ENCODE measurements around the gene MRI1. TPM values are rescaled to one million over a fixed set of nuclear protein-coding genes. Genes with fewer than 3 reads are reported as not detected.
"Not testable (repeated sequence)": the region's sequence is repeated elsewhere in the genome, so short reads cannot be mapped to it uniquely, and the experiment has no call there.

MRI1 gene
- total RNA-seq, 2 experiments from 2014 or later: 44.6 to 46.1 TPM

DNA sequence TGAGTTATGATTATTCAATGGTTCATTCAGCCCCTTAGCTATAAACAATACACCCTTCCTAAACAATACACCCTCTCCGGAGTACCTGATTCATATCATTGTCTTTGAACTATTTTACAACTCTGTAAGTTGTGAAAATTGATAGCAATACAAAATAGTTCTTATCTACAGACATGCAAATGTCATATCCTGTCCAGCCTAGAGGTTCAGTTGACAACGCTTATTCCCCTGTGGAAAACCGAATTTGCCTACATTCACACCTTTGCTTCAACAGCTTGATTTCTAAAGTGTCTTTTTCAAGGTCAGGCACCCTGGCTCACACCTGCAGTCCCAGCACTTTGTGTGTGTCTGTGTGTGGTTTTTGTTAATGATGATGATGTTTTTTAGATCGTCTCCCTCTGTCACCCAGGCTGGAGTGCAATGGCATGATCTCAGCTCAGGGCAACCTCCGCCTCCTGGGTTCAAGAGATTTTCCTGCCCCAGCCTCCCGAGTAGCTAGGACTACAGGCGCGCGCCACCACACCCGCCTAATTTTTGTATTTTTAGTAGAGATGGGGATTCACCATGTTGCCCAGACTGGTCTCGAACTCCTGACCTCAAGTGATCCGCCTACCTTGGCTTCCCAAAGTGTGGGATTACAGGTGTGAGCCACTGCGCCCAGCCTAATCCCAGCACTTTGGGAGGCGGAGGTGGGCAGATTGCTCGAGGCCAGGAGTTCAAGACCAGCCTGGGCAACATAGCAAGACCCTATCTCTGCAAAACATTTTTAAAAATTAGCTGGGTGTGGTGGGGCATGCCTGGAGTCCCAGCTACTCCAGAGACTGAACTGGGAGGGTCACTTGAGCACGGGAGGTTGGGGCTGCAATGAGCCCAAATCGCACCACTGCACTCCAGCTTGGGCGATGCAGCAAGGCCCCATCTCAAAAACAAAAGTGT lies 19.5 kb downstream of the MRI1 start:
- ChIA-PET POLR2A (interaction anchor here (0.6 to 1.0 kb wide), 3 partner anchors 9 to 78 kb away, joined by 3 read pairs; no protein-coding TSS in a partner anchor), CTCF (interaction anchor here (0.6 to 9.8 kb wide), 8 partner anchors 11 to 590 kb away, joined by 3 to 103 read pairs (median 4); no protein-coding TSS in a partner anchor)

DNA sequence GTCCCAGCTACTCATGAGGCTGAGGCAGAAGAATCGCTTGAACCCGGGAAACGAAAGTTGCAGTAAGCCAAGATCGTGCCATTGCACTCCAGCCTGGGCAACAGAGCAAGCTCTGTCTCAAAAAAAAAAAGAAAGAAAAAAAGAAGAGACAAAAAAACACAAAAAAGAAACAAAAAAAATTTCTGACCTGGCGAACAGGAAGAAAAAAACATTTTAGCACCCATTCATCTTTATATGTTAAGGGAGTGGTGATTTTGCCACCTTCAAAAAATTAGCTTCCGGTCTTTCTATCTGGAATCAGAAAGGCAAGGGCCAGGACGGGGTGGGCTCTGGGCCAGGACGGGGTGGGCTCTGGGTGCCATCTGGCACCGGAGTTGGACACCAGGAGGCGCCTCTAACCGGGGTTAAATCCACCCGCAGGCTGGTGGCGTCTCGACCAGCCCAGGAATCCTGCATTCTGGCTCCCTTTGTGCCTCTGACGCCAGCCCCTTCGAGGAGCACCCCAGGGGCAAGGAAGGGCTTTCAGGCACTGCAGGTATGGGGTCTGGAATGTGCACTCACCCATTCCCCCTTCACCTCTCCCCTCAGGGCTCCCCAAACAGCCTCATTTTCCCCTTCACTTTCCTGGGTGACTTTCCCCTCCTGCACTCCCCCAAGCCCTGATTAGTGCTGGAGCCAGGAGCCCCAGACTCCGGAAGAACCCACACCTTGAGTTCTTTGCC lies 20.6 kb downstream of the MRI1 start:
- CTCF ChIA-PET: interaction anchor here (0.7 to 9.8 kb wide), 8 partner anchors 10 to 88 kb away, joined by 3 to 103 read pairs (median 4); no protein-coding TSS in a partner anchor
- POLR2A ChIA-PET: interaction anchor here (1.0 kb wide), 1 partner anchor 77 kb away, joined by 3 read pairs; no protein-coding TSS in a partner anchor

DNA sequence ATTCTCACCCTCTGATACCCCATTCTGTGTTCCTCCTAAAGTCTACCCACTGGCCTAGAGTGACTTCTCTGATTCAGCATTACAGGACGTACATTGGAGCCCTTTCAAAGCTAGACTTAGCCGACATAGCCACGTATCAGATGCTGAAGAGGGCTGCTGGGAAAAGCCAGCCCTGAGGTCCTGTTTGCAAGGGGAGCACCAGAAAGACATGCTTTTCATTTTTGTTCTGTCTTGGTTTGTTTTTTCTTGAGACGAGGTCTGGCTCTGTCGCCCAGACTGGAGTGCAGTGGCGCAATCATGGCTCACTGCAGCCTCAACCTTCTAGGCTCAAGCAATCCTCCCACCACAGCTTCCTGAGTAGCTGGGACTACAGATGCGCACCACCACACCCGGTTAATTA lies 24.7 kb downstream of the MRI1 start:
- ChIA-PET CTCF (interaction anchor here (0.7 to 9.8 kb wide), 4 partner anchors 8 to 75 kb away, joined by 3 to 103 read pairs (median 6); no protein-coding TSS in a partner anchor), POLR2A (interaction anchor here (0.7 to 1.9 kb wide), 3 partner anchors 58 to 342 kb away, joined by 3 to 15 read pairs (median 3); no protein-coding TSS in a partner anchor)

DNA sequence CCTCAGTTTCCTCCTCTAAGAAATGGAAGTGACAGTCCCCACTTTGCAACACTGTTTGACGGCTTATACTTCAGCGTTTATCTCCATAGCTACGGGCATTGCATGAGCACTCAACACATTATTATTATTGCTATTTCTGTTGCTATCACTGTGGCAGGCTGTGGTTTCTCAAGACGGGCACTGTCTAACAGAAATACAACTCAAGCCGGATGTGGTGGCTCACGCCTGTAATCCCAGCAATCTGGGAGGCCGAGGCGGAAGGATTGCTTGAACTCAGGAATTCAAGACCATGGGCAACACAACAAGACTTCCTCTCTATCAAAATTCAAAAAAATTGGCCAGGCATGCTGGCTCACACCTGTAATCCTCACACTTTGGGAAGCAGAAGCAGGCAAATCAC lies 26.0 kb downstream of the MRI1 start:
- POLR2A ChIA-PET: interaction anchor here (0.7 kb wide), 1 partner anchor 27 kb away, joined by 5 read pairs; no protein-coding TSS in a partner anchor
- CTCF ChIA-PET: interaction anchor here (0.7 kb wide), 2 partner anchors 155 to 269 kb away, joined by 3 read pairs; no protein-coding TSS in a partner anchor

DNA sequence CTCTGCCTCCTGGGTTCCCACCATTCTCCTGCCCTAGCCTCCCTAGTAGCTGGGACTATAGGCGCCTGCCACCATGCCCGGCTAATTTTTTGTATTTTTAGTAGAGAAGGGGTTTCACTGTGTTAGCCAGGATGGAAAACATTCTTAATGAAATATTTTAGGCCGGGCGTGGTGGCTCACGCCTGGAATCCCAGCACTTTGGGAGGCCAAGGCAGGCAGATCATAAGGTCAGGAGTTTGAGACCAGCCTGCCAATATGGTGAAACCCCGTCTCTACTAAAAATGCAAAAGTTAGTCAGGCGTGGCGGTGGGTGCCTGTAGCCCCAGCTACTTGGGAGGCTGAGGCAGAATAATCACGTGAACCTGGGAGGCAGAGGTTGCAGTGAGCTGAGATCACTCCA lies 29.0 kb downstream of the MRI1 start:
- CTCF ChIA-PET: interaction anchor here (2.0 kb wide), 1 partner anchor 69 kb away, joined by 6 read pairs; no protein-coding TSS in a partner anchor
- POLR2A ChIA-PET: not testable (repeated sequence)

DNA sequence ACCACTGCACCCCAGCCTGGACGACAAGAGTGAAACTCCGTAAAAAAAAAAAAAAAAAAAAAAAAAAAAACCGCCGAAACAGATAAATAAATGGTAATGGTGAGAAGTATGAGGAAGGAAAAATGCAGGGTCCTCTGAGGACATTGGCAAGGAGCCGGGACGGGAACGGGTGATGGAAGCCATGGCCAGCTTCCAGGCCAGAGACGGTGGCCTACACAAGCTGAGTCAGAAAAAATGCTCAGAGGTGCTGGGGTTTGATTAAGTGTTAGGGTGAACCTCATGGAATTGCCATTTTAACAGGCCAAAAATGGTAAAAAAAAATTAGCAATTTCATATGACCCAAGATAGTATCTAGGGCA lies 30.1 kb downstream of the MRI1 start:
- ChIA-PET CTCF (interaction anchor here (0.9 to 2.0 kb wide), 4 partner anchors 9 to 265 kb away, joined by 3 to 6 read pairs (median 4); a partner anchor contains a TSS), POLR2A (interaction anchor here (1.2 to 2.4 kb wide), 2 partner anchors 42 to 45 kb away, joined by 5 to 11 read pairs; no protein-coding TSS in a partner anchor)

DNA sequence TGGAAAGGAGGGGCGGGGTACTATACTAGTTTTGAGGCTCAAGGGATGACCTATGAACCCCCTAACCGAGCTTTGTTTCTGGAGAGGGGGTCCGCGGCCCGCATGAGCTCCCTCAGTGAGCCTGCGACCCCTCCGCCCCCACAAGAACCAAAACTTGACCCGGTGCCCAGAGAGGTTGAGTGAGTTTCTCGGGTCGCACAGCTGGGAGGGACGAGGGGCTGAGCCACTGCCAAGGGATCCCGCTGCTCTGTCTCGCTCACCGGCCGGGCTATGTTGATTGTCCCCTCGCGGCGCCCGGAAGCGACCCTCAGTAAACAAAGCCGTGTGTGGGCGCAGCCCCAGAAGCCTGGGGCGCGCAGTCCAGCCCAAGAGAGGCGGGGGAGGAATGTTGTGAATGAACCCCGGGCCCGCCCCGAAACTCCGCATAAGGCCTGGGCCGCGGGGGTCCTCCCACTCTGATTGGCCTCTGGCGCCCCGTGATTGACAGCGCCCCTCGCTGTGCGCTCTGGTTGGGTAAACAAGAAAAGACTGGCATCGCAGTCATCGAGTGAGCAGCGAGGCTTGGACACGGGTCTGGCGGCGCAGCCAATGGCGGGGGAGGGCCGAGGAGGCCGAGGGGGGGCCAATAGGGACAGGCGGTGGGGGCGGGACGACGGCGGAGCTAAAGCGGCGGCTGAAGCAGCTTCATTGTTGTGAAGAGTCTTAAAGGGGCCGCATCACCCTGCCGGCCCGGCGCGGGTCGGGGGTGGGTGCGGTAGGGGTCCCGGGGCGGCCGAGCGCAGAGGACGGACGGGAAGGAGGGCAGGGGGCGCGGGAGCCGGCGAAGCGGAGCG lies 30.7 kb downstream of the MRI1 start, which contains the start of gene ZSWIM4:
TSS of gene ZSWIM4 (plus strand) at position 687 of the 833 bp plus-strand sequence. CDS start 206 bp downstream, outside the sequence.
- CTCF ChIA-PET: interaction anchor here (0.5 to 2.0 kb wide), 7 partner anchors 9 to 898 kb away, joined by 3 to 6 read pairs (median 3); a partner anchor contains a TSS
- POLR2A ChIA-PET: interaction anchor here (0.5 to 2.4 kb wide), 7 partner anchors 20 to 289 kb away, joined by 3 to 14 read pairs (median 5); partner anchors contain the start of gene C19orf53

DNA sequence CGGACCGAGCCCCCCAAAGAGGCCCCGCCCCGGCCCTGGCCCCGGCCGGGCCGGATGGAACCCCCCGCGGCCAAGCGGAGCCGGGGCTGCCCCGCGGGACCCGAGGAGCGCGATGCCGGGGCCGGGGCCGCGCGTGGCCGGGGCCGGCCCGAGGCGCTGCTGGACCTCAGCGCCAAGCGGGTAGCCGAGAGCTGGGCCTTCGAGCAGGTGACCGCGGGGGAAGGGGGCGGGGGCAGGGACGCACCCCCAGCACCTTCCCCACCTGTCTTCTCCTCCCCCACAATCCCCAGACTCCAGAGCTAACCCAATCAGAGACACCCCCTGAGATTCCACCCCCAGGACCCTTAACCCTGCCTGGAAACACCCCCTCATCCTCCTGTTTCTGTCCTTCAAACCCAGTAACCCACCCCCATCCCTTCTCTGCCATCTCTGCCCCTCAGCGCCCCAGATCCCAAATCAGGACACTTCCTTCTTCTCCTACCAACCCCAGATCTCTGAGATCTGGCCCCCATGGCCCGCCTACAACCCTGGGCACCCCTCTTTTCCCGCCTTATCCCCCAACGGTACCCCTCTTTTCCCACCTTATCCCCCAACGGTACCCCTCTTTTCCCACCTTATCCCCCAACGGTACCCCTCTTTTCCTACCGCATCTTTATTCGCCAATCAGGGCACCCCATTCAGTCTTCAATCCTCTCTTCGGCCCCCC lies 31.4 kb downstream of the MRI1 start:
- ChIA-PET POLR2A (interaction anchor here (1.0 to 2.4 kb wide), 6 partner anchors 21 to 341 kb away, joined by 3 to 14 read pairs (median 4); partner anchors contain the start of gene C19orf53), CTCF (interaction anchor here (0.5 to 2.2 kb wide), 4 partner anchors 8 to 741 kb away, joined by 3 to 7 read pairs (median 3); a partner anchor contains a TSS)

DNA sequence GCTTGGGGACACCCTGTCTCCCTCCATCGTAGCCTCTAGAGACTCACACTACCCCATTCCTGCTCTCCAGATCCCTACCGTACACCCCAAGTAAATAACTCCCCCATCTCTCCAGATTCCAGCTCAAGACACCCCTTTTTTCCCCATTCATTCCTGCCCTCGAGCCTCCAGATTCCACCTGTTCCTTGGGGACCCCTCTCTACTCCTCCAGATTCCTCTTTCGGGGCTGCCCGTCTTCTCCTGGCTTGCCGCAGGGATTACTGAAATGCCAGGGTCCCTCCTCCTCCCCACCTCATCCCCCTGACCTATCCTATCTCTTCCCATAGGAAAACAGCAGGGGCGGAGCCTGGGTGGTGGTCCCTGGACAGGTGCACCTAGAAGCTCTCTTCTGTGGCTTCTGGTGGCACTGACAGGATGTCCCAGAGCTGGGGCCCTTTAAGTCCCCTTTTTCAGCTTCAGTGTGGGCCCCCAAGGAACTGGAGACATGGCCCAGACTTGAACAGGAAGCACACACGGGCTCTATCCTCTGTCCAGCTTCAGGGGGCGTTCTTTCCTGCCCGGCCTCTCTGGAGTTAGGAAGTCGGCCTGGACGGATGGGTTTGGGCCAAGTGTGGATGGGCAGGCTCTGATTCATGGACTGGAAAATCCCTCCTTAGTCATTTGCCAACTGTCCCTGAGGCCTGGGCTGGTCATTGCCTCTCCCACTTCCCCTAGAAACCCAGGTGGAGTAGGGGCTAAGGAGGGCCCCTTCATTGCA lies 32.2 kb downstream of the MRI1 start:
- ChIA-PET CTCF (interaction anchor here (0.5 to 2.2 kb wide), 3 partner anchors 8 to 741 kb away, joined by 3 to 7 read pairs (median 4); no protein-coding TSS in a partner anchor), POLR2A (interaction anchor here (1.0 to 2.4 kb wide), 4 partner anchors 22 to 341 kb away, joined by 3 to 14 read pairs (median 8); partner anchors contain the start of gene C19orf53)

DNA sequence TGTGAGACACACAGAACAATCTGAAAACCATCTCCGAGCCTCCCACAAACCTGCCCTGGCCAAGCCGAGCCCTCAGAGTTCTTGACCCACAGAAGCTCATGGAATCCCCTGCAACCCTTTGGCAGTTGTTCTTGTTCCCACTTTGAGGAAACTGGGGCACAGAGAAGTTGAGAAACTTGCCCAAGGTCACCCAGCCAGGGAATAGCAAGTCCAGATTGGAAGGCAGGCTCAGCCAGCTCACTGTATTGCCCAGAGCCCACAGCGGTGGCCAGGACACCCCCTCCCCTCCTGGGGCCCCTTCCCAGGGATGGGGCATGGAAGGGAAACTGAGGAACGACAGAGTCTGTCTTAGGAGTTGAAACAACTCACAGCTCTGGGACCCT lies 32.7 kb downstream of the MRI1 start:
- ChIA-PET POLR2A (interaction anchor here (2.3 kb wide), 1 partner anchor 22 kb away, joined by 14 read pairs; the partner anchor contains the start of gene C19orf53), CTCF (interaction anchor here (0.6 to 2.2 kb wide), 2 partner anchors 9 to 10 kb away, joined by 4 to 7 read pairs; no protein-coding TSS in a partner anchor)

DNA sequence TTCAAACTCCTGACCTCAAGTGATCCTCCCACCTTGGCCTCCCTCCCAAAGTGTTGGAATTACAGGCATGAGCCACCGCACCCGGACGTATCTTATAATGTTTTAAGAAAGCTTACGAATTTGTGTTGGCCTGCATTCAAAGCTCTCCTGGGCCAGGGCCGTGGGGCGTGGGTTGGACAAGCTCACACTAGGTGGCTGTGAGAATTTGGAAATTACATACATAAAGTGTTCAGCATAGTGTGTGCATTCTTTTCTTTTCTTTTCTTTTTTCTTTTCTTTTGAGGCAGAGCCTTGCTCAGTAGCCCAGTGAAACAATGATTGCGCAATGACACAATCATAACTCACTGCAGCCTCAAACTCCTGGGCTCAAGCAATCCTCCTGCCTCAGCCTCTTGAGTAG lies 33.5 kb downstream of the MRI1 start:
- POLR2A ChIA-PET: interaction anchor here (1.2 kb wide), 1 partner anchor 13 kb away, joined by 3 read pairs; no protein-coding TSS in a partner anchor
- CTCF ChIA-PET: interaction anchor here (0.9 to 2.3 kb wide), 3 partner anchors 10 to 64 kb away, joined by 3 to 7 read pairs (median 7); no protein-coding TSS in a partner anchor

DNA sequence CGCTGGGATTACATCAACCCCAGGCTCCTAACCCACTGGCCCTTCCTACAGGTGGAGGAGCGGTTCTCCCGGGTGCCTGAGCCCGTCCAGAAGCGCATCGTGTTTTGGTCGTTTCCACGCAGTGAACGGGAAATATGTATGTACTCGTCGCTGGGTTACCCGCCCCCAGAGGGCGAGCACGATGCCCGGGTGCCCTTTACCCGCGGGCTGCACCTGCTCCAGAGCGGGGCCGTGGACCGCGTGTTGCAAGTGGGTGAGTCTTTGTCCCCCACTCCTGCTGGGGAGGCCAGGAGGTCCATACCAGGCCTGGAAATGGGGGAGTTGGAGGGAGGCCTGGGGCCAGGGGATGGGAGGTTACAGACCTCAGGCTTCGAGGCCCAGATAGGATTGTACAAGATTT lies 35.3 kb downstream of the MRI1 start:
- ChIA-PET CTCF (interaction anchor here (0.7 to 2.3 kb wide), 5 partner anchors 17 to 174 kb away, joined by 3 to 7 read pairs (median 3); no protein-coding TSS in a partner anchor), POLR2A (interaction anchor here (0.6 kb wide), 1 partner anchor 165 kb away, joined by 4 read pairs; no protein-coding TSS in a partner anchor)

DNA sequence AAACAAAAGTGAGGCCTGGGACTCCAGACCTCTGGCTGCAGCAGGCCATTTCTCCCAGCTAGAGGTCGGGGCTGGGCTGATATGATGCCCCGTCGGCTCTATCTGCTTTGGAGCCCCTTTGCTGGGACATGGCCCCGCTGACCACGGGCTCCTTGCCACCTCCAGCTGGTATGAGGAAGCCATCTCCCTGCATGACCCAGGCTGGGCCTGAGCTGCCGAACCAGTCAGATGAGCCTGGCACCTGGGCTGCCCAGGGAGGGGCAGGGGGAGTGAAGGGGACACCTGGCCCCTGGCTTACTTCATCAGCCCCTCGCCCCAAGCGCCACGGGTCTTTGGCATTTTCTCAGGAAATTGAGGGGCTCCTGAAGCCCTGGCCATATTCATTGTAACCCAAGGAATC lies 38.7 kb downstream of the MRI1 start:
- ChIA-PET CTCF (interaction anchor here (2.0 kb wide), 1 partner anchor 59 kb away, joined by 5 read pairs; no protein-coding TSS in a partner anchor), POLR2A (no interaction called here)

DNA sequence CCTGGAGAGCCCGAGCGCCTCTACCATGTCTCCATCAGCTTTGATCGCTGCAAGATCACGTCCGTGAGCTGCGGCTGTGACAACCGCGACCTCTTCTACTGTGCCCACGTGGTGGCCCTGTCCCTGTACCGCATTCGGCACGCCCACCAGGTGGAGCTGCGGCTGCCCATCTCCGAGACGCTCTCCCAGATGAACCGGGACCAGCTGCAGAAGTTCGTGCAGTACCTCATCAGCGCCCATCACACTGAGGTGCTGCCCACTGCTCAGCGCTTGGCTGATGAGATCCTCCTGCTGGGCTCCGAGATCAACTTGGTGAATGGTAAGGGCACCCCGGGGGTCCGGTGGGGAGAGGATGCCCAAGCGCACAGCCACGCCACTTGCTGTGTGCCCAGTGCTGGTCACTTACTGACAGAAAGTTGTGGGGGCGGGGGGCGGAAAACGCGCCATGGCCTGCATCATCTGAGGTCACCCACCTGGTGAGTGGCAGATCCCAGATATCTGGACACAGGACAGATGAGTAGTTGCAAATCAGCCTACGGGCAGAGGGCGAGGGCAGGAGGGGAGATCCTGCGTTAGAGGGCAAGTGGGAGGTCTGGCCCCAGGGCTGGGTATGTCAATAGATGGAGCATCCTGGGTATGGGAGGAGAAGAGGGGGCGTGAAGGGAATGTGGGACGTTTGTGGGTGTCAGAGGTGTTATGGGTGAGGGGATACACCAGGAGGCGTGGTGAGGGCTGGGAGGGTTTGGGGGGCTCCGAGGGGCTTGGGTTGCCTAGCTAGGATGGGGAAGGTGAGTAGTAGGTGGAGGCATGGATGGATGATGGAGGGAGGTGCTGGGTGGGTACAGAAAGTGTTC lies 40.7 kb downstream of the MRI1 start:
- ChIA-PET CTCF (interaction anchor here (0.7 to 1.9 kb wide), 3 partner anchors 12 to 57 kb away, joined by 3 to 5 read pairs (median 4); no protein-coding TSS in a partner anchor), POLR2A (no interaction called here)

DNA sequence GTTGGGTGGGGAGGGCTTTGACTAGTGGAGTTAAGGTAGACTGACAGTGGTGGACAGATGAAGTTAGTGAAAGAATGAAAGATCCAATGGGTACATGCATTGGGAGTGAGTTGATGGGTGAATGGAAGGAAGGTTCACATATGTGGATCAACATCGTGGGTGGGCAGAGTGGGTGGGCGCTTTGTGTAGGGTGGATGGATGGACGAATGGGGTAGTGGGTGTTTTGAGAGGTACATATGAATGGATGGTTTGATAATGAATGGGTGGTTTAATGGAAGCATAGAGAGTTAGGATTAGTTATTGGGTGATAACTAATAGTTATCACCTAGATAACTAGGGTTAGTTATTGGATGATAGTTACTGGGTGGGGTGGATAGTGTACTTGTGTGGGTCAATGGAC lies 42.4 kb downstream of the MRI1 start:
- POLR2A ChIA-PET: no interaction called here
- CTCF ChIA-PET: interaction anchor here (1.7 kb wide), 1 partner anchor 22 kb away, joined by 3 read pairs; no protein-coding TSS in a partner anchor

All from activated CD8-positive, alpha-beta memory T cell treated with anti-CD3 and anti-CD28 coated beads for 36 hours (primary cell).